OCI-LY7 (cell line): ENCODE measurements around the gene GTF2I.

Experiments
- EZH2phosphoT487 ChIP-seq: fragments of 200-600 bp; sonication (generic); IDR thresholded peaks from 2 replicates; pipeline ENCODE4 v1.6.1; 2018; ENCODE audit warnings: low read depth, borderline replicate concordance, mild to moderate bottlenecking, mixed run types, antibody characterized with exemption, low read length, moderate library complexity, mixed read lengths
- TF ChIP-seq, protein P1 (sequence below): fragments of 200-600 bp; sonication (generic); conservative IDR thresholded peaks from 2 replicates; pipeline ENCODE4 v1.5.1; 2014; ENCODE audit warnings: mild to moderate bottlenecking, antibody characterized with exemption, low read length, moderate library complexity, mixed read lengths

DNA sequence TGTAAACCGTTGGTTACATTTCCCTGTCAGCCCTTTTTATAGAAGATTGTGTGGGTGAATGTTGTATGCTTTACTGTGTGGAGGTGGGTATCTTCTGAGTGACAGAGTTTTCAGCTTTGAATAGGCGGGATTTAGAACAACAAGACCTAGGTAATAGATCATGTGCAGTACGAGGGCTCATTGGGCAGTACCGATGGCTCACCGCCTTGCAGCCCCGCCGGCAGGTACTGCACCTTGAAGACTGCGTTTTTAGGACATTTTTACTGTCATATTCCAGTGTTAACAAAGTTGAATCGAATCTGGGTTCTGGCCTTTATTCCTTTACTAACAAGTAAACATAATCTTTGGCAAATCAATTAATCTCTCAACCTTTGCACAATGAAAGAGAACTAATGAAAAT lies 60.4 kb downstream of the GTF2I start:
- TF ChIP-seq, protein P1, sequence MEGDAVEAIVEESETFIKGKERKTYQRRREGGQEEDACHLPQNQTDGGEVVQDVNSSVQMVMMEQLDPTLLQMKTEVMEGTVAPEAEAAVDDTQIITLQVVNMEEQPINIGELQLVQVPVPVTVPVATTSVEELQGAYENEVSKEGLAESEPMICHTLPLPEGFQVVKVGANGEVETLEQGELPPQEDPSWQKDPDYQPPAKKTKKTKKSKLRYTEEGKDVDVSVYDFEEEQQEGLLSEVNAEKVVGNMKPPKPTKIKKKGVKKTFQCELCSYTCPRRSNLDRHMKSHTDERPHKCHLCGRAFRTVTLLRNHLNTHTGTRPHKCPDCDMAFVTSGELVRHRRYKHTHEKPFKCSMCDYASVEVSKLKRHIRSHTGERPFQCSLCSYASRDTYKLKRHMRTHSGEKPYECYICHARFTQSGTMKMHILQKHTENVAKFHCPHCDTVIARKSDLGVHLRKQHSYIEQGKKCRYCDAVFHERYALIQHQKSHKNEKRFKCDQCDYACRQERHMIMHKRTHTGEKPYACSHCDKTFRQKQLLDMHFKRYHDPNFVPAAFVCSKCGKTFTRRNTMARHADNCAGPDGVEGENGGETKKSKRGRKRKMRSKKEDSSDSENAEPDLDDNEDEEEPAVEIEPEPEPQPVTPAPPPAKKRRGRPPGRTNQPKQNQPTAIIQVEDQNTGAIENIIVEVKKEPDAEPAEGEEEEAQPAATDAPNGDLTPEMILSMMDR = no peak
- TF ChIP-seq EZH2phosphoT487 = no peak
